Subcutaneous adipose tissue (tissue), 4 donors: ENCODE data around the gene PTPRG. TPM values are rescaled to one million over a fixed set of nuclear protein-coding genes. Genes with fewer than 3 reads are reported as not detected.

ENCODE experiments used
- total RNA-seq, 4 donors: library from RNA; depleted of rRNA; stranded (reverse); fragments of >200 nt; gene quantifications; one replicate each; pipeline ENCODE4 v1.1.0, GENCODE V29; 2016
- TF ChIP-seq, protein P1 (sequence below): fragments of 450-650 bp; IDR thresholded peaks from one replicate; pipeline ENCODE4 v1.5.1; 2016; ENCODE audit warnings: low read depth, mild to moderate bottlenecking, control low read depth, antibody characterized with exemption, moderate library complexity

PTPRG gene
- total RNA-seq, 4 donors from 2014 or later = 115 to 164 (median 159) TPM

DNA sequence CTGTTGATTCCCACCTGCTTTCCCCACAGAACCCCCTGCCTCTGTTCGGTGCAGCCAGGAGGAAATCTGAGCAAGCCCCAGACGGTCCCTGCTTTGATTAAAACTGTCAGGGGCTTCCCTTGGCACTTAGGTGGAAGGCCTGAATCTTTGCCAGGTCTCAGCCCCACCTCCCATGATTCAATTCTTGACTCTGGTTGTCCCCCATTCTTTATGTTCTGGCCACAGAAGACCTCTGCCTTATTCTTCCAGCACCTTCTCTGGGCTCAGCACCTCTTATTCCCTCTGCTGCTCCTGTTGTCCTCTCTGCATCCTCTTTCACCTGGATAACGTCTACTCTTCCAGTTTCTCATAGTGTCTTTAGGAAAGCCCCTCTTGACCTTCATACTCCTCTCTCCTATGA lies 349.4 kb downstream of the PTPRG start:
- TF ChIP-seq, protein P1, sequence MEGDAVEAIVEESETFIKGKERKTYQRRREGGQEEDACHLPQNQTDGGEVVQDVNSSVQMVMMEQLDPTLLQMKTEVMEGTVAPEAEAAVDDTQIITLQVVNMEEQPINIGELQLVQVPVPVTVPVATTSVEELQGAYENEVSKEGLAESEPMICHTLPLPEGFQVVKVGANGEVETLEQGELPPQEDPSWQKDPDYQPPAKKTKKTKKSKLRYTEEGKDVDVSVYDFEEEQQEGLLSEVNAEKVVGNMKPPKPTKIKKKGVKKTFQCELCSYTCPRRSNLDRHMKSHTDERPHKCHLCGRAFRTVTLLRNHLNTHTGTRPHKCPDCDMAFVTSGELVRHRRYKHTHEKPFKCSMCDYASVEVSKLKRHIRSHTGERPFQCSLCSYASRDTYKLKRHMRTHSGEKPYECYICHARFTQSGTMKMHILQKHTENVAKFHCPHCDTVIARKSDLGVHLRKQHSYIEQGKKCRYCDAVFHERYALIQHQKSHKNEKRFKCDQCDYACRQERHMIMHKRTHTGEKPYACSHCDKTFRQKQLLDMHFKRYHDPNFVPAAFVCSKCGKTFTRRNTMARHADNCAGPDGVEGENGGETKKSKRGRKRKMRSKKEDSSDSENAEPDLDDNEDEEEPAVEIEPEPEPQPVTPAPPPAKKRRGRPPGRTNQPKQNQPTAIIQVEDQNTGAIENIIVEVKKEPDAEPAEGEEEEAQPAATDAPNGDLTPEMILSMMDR = no peak

DNA sequence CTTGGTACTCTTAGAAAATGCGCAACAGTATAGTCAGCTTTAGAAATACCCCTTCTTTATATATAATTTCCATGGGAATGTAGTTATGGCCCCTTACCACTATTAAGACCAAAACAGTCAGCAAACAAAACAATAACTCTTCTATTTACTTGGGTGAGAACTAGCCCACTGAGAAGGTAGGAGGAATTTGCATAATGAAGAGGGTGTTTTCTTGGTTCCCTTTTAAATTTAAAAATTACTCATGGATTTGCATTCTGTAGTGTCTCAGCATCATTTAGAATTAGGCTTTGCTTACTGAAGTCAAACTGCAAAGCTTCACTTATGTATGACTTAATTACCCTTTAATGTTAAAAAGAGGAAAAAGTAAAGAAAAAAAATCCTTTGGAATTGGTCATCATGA lies 350.8 kb downstream of the PTPRG start:
- TF ChIP-seq, protein P1 = no peak

DNA sequence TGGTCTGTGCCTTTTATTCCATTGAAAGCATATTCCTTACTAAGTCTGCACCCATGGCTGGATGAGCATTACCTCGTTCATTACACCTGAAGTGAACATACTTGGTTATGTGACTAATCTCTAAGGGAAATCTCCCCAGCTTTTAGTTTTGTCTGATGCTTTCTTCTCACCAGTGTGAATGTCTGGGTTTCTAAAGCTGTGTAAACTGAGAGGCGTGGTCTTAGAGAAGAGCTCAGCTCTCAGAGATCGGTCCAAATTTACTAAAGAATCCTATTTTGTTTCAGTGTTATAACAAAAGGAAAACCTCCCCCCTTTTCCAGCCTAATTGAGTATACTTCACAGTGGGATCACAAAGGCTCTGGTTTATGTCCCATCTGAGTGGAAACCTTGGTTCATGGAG lies 352.3 kb downstream of the PTPRG start:
- TF ChIP-seq, protein P1 = no peak

DNA sequence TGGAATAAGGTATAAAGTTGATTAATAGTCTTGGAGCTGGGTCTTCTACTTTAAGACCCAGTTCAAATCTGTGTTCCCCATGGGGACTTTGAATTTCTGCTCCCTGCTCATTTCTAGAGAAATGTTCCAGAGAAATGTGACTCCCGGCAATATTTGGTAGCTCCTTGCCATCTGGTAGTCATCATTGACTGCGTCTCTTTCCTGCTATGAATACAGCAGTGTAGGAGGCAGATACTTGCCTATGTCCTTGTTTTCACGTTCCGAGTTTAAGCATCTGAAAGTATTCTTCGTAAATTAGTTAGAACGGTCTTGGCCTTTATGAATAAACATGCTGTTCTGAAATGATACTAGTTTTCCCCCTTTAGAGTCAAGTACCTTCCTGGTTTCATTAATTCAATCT lies 352.9 kb downstream of the PTPRG start:
- TF ChIP-seq, protein P1 = no peak

DNA sequence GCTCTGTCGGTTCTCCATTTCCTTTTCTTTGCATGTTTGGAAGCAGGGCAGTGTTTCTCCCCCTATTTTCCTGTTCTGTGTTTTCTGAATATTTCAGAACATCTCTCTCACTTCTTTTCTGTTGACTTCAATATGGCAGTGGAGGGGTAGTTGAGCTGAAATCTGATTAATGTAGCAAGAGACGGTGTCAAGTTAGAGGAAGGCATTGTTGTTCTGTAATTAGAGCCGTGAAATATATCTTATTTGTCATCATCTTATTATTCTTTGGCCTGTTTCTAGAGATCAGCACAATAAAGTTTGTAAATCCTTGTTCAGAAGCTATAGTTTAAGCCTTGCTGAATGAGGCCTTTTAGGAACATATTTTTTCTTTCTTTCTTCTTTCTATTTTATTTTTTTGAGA lies 353.9 kb downstream of the PTPRG start:
- TF ChIP-seq, protein P1 = no peak

DNA sequence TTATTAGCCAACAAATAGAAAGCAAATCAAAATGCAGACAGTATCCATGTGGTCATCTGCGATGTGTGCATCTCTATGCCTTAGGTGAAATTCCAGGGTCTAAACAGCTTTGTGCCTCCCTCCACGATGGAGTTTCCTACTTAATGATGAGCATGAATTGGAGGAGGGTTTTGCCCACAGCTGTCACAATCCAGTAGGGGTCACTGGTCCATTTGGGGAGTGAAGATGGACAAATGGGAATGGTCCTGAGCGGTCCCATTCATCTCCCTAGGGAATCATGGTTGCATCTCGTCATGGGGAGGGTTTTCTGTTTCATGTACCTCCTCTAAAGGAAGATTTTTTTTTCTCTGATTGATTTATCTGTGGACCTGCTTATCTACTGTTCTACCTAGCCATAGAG lies 358.0 kb downstream of the PTPRG start:
- TF ChIP-seq, protein P1 = no peak

DNA sequence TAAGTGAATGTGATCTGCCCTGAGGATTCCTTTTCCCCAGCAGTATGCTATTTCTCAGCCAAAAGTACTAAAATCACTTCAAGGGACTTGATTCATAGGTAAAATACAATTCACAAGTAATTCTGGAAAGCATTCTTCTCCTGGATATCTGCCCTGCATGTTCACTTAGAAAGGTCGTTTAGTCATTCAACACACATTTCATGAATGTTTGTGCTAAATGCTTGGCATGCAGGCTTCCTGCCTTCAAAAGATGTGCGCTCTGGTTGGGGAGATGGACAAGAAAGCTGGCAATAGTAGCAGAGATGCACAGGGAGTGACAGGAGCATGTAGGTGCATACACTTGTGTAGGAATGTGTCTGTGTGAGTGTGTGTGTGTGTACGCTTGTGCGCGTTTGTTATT lies 360.7 kb downstream of the PTPRG start:
- TF ChIP-seq, protein P1 = no peak
